Glutamatergic neuron (in vitro differentiated cells): Measurements from ENCODE around the gene MRPL10. TPM values are rescaled to one million over a fixed set of nuclear protein-coding genes. Genes with fewer than 3 reads are reported as not detected.
"Not testable (repeated sequence)": the region's sequence is repeated elsewhere in the genome, so short reads cannot be mapped to it uniquely, and the experiment has no call there.

Source experiments
- DNase-seq: peaks from one replicate; pipeline ENCODE4 v3.0.0; 2022
- H3K27ac Mint-ChIP-seq: one replicate; pipeline ENCODE4 v1.8.0; 2020; ENCODE audit warnings: mild to moderate bottlenecking, mixed read lengths, inconsistent platforms; ENCODE audit not compliant: unreplicated experiment
- H3K27me3 Mint-ChIP-seq: one replicate; pipeline ENCODE4 v1.8.0; 2020; ENCODE audit warnings: mild to moderate bottlenecking, moderate library complexity, mixed read lengths, inconsistent platforms; ENCODE audit not compliant: unreplicated experiment
- H3K36me3 Mint-ChIP-seq: one replicate; pipeline ENCODE4 v1.8.0; 2020; ENCODE audit warnings: mild to moderate bottlenecking, mixed read lengths, inconsistent platforms; ENCODE audit not compliant: unreplicated experiment
- H3K4me1 Mint-ChIP-seq: one replicate; pipeline ENCODE4 v1.8.0; 2020; ENCODE audit warnings: mild to moderate bottlenecking, low read depth, mixed read lengths, inconsistent platforms; ENCODE audit not compliant: unreplicated experiment
- H3K4me3 Mint-ChIP-seq: one replicate; pipeline ENCODE4 v1.8.0; 2020; ENCODE audit warnings: mild to moderate bottlenecking, mixed read lengths, inconsistent platforms; ENCODE audit not compliant: unreplicated experiment
- H3K9me3 Mint-ChIP-seq: one replicate; pipeline ENCODE4 v1.8.0; 2020; ENCODE audit warnings: mild to moderate bottlenecking, moderate library complexity, mixed read lengths, inconsistent platforms; ENCODE audit not compliant: unreplicated experiment
- total RNA-seq: library from RNA; stranded (reverse); fragmentation: NEBNext Ultra II Directional; extraction: Animal tissue kit (Norgen Biotek cat#: 25700); gene quantifications from one replicate; pipeline ENCODE4 v1.2.1, GENCODE V29; 2021; ENCODE audit not compliant: unreplicated experiment
- TF ChIP-seq, protein P1 (sequence below): fragments of 200-600 bp; sonication (generic); IDR thresholded peaks from one replicate; pipeline ENCODE4 v1.5.0; 2021; ENCODE audit not compliant: partially characterized antibody, unreplicated experiment

The MRPL10 gene
- total RNA-seq, 1 donor from 2014 or later: 38.7 TPM

DNA sequence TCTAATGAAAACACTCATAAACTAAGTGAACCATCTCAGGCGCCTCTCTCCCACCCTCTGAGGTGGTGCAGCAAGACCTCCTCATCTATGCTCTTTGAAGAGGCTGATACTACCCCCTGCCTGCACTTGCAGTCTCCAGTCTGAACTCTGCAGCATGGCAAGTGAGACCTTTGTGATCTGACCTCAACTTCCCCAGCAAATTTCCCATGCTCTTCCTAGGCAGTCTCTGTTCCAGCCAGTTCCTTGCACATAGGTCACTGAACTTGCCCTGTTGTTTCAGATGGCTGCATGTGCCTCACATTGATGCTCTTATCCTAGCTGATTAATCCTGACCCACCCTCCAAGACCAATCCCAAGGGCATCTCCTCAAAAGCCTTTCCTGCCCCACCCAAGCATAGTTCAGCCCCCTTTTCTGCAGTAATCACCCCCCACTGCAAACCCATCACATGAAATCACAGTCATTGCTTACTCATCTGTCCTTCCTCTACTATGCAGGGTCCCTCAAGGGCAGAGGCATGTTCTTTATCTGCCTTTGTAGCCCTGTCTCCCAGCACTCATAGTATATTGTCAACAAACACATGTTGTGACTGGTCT, 56.3 kb downstream of the MRPL10 start:
- Mint-ChIP-seq H3K4me1 (no peaks in the 10 kb centered on the region), H3K27ac (no peak overlapping the region), H3K4me3 (no peak overlapping the region), H3K27me3 (peaks cover 14% of the 10 kb centered on the region), H3K9me3 (peaks cover 2% of the 10 kb centered on the region), H3K36me3 (peaks cover 4% of the 10 kb centered on the region)
- DNase-seq: no peak
- TF ChIP-seq, protein P1, sequence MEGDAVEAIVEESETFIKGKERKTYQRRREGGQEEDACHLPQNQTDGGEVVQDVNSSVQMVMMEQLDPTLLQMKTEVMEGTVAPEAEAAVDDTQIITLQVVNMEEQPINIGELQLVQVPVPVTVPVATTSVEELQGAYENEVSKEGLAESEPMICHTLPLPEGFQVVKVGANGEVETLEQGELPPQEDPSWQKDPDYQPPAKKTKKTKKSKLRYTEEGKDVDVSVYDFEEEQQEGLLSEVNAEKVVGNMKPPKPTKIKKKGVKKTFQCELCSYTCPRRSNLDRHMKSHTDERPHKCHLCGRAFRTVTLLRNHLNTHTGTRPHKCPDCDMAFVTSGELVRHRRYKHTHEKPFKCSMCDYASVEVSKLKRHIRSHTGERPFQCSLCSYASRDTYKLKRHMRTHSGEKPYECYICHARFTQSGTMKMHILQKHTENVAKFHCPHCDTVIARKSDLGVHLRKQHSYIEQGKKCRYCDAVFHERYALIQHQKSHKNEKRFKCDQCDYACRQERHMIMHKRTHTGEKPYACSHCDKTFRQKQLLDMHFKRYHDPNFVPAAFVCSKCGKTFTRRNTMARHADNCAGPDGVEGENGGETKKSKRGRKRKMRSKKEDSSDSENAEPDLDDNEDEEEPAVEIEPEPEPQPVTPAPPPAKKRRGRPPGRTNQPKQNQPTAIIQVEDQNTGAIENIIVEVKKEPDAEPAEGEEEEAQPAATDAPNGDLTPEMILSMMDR: no peak

GRCh38 chr17:47774331-47774730, 57.0 kb downstream of the MRPL10 start:
- Mint-ChIP-seq H3K4me1 (no peaks in the 10 kb centered on the region), H3K27ac (no peak overlapping the region), H3K4me3 (no peak overlapping the region), H3K36me3 (peaks cover 4% of the 10 kb centered on the region), H3K9me3 (peaks cover 2% of the 10 kb centered on the region), H3K27me3 (peaks cover 14% of the 10 kb centered on the region)
- TF ChIP-seq, protein P1: no peak
- DNase-seq: no peak

- not testable (repeated sequence) for H3K27ac Mint-ChIP-seq, DNase-seq, H3K9me3 Mint-ChIP-seq, H3K4me1 Mint-ChIP-seq, H3K36me3 Mint-ChIP-seq, H3K4me3 Mint-ChIP-seq
- H3K27me3 Mint-ChIP-seq: peaks cover 13% of the 10 kb centered on the region
Observed at GRCh38 chr17:47773649-47774048, 57.7 kb downstream of the MRPL10 start.

Other genes with a start within 250 kb of the MRPL10 start
- gene KPNB1, start 181.6 kb downstream of the MRPL10 start, total RNA-seq: 350 TPM
- 30.7 TPM for gene TBKBP1, start 137.4 kb downstream of the MRPL10 start, total RNA-seq
- gene TBX21, start 98.3 kb downstream of the MRPL10 start, total RNA-seq: not detected
- 30.0 TPM for gene OSBPL7, start 9.7 kb downstream of the MRPL10 start, total RNA-seq
- 1.3 TPM for gene LRRC46, start 129 bp upstream of the MRPL10 start, total RNA-seq
- gene SCRN2, start 9.7 kb upstream of the MRPL10 start, total RNA-seq: 39.1 TPM
- gene SP6, start 19.6 kb upstream of the MRPL10 start, total RNA-seq: 1.7 TPM
- 17.8 TPM for gene SP2, start 64.7 kb upstream of the MRPL10 start, total RNA-seq
- 6.0 TPM for gene PNPO, start 110.0 kb upstream of the MRPL10 start, total RNA-seq
- gene PRR15L, start 126.3 kb upstream of the MRPL10 start, total RNA-seq: not detected
- gene CDK5RAP3, start 139.6 kb upstream of the MRPL10 start, total RNA-seq: 196 TPM
- gene COPZ2, start 206.3 kb upstream of the MRPL10 start, total RNA-seq: not detected
- gene NFE2L1, start 216.8 kb upstream of the MRPL10 start, total RNA-seq: 190 TPM